ENCODE results near the gene TSPAN16.

DNA sequence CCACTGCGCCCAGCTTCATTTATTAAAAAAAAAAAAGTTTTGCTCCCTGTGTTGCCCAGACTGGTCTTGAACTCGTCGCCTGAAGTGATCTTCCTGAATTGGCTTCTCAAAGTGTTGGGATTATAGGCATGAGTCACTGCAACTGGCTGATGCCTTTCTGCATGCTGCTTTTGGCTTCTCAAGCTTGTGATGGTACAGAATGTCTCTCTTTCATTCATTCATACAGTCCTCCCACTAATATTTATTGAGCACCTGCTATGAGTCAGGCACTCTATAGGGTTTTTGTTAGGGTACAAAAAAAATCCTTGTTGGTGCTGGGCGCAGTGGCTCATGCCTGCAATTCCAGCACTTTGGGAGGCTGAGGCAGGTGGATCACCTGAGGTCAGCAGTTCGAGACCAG is 9.0 kb downstream of the TSPAN16 start:
- TF ChIP-seq CTCF (IDR thresholded peaks at IDR 0.05), result no peak
- TF ChIP-seq POLR2A (IDR thresholded peaks at IDR 0.05), result no peak
- no peak for TF ChIP-seq POLR2AphosphoS5 (IDR thresholded peaks at IDR 0.05)

Data from gastroesophageal sphincter (tissue), 3 donors.